OCI-LY1 (cell line): Measurements from ENCODE around the gene FRAS1.
"Not testable (repeated sequence)": the region's sequence is repeated elsewhere in the genome, so short reads cannot be mapped to it uniquely, and the experiment has no call there.

Source experiments
- H2AFZ ChIP-seq: fragments of 200-600 bp; sonication (generic), shearing (Covaris generic); 2 replicates; pipeline ENCODE4 v1.6.0; 2014; ENCODE audit warnings: antibody characterized with exemption, mild to moderate bottlenecking, low read length
- H3F3A ChIP-seq: fragments of 200-600 bp; sonication (generic), shearing (Covaris generic); 2 replicates; pipeline ENCODE4 v1.6.0; 2014; ENCODE audit warnings: mild to moderate bottlenecking, antibody characterized with exemption, low read length, moderate library complexity; ENCODE audit not compliant: insufficient read depth
- H3K27ac ChIP-seq: fragments of 200-600 bp; sonication (generic); 2 replicates; pipeline ENCODE4 v1.5.1; 2014; ENCODE audit warnings: low read length, mixed run types, mild to moderate bottlenecking, low read depth; ENCODE audit not compliant: poor library complexity, severe bottlenecking
- H3K27me3 ChIP-seq: fragments of 200-600 bp; sonication (generic); 2 replicates; pipeline ENCODE4 v1.6.0; 2014; ENCODE audit warnings: antibody characterized with exemption, mild to moderate bottlenecking, low read length, moderate library complexity; ENCODE audit not compliant: insufficient read depth
- H3K36me3 ChIP-seq: fragments of 200-600 bp; sonication (generic); 2 replicates; pipeline ENCODE4 v1.6.1; 2014; ENCODE audit warnings: mild to moderate bottlenecking, antibody characterized with exemption, low read length, moderate library complexity, mixed read lengths; ENCODE audit not compliant: insufficient read depth
- H3K4me1 ChIP-seq: fragments of 200-600 bp; sonication (generic); 2 replicates; pipeline ENCODE4 v1.5.1; 2014; ENCODE audit warnings: mild to moderate bottlenecking, low read length, moderate library complexity; ENCODE audit not compliant: insufficient read depth, severe bottlenecking
- H3K4me2 ChIP-seq: fragments of 200-600 bp; sonication (generic), shearing (Covaris generic); 2 replicates; pipeline ENCODE4 v1.6.1; 2014; ENCODE audit warnings: low read length
- H3K4me3 ChIP-seq: fragments of 200-600 bp; sonication (generic); 2 replicates; pipeline ENCODE4 v1.5.1; 2014; ENCODE audit warnings: low read length, low read depth, mild to moderate bottlenecking, mixed read lengths; ENCODE audit not compliant: poor library complexity, severe bottlenecking
- H3K79me2 ChIP-seq: fragments of 200-600 bp; shearing (Covaris generic); 2 replicates; pipeline ENCODE4 v1.6.1; 2016; ENCODE audit warnings: mixed run types, low read length, mixed read lengths; ENCODE audit not compliant: insufficient read depth
- H3K9ac ChIP-seq: fragments of 200-600 bp; sonication (generic), shearing (Covaris generic); 2 replicates; pipeline ENCODE4 v1.6.1; 2014; ENCODE audit warnings: mild to moderate bottlenecking, low read length, mixed read lengths
- H3K9me2 ChIP-seq: fragments of 200-600 bp; sonication (generic), shearing (Covaris generic); 2 replicates; pipeline ENCODE4 v1.6.1; 2014; ENCODE audit warnings: low read depth, mild to moderate bottlenecking, low read length, mixed read lengths
- H3K9me3 ChIP-seq: fragments of 200-600 bp; shearing (Covaris generic); 2 replicates; pipeline ENCODE4 v1.6.1; 2014; ENCODE audit warnings: low read length, mixed read lengths
- H4K20me1 ChIP-seq: fragments of 200-600 bp; sonication (generic), shearing (Covaris generic); 2 replicates; pipeline ENCODE4 v1.6.0; 2016; ENCODE audit warnings: mild to moderate bottlenecking, low read length; ENCODE audit not compliant: insufficient read depth
- EZH2 ChIP-seq: fragments of 200-600 bp; sonication (generic), shearing (Covaris generic); IDR thresholded peaks from 2 replicates; pipeline ENCODE4 v1.8.0; 2017; ENCODE audit warnings: borderline replicate concordance, mixed run types, mild to moderate bottlenecking, antibody characterized with exemption, low read length, moderate library complexity, mixed read lengths
- TF ChIP-seq, protein P1 (sequence below): fragments of 200-600 bp; sonication (generic), shearing (Covaris generic); IDR thresholded peaks from 2 replicates; pipeline ENCODE4 v1.5.1; 2017; ENCODE audit warnings: mild to moderate bottlenecking, antibody characterized with exemption, low read length, moderate library complexity, mixed read lengths

The FRAS1 gene

DNA sequence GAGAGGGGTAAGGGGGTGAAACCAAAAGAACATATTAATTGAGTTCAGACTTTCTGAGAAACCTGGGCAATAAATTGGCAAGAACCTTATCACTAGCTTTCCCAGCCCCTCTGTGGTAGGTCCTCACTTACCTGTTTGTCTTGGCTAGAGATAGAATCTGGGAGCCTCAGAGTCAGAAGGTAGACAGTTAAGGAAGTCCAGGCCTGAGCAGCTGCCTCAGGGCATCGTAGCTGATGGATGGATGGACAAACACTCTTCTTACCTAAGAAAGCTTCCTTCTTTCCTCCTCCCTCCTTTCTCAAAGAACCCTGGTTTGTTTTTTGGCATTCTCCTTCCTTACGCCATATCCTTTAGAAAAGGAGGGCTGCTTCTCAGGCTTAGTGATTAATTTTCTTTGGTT, 24.4 kb downstream of the FRAS1 start:
- H3K27me3 ChIP-seq, result no peaks in the 10 kb centered on the region
- H3K9me2 ChIP-seq, result no peaks in the 10 kb centered on the region
- H3K4me2 ChIP-seq, result no peak overlapping the region
- no peak overlapping the region for H3K9ac ChIP-seq
- H3K79me2 ChIP-seq, result no peaks in the 10 kb centered on the region
- no peak overlapping the region for H2AFZ ChIP-seq
- H3K4me1 ChIP-seq, result no peaks in the 10 kb centered on the region
- no peak overlapping the region for H3K4me3 ChIP-seq
- no peaks in the 10 kb centered on the region for H3K9me3 ChIP-seq
- H3K36me3 ChIP-seq, result no peaks in the 10 kb centered on the region
- no peak overlapping the region for H3K27ac ChIP-seq
- H3F3A ChIP-seq, result no peaks in the 10 kb centered on the region
- no peaks in the 10 kb centered on the region for H4K20me1 ChIP-seq
- TF ChIP-seq, protein P1, sequence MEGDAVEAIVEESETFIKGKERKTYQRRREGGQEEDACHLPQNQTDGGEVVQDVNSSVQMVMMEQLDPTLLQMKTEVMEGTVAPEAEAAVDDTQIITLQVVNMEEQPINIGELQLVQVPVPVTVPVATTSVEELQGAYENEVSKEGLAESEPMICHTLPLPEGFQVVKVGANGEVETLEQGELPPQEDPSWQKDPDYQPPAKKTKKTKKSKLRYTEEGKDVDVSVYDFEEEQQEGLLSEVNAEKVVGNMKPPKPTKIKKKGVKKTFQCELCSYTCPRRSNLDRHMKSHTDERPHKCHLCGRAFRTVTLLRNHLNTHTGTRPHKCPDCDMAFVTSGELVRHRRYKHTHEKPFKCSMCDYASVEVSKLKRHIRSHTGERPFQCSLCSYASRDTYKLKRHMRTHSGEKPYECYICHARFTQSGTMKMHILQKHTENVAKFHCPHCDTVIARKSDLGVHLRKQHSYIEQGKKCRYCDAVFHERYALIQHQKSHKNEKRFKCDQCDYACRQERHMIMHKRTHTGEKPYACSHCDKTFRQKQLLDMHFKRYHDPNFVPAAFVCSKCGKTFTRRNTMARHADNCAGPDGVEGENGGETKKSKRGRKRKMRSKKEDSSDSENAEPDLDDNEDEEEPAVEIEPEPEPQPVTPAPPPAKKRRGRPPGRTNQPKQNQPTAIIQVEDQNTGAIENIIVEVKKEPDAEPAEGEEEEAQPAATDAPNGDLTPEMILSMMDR, result no peak
- no peak for TF ChIP-seq EZH2

DNA sequence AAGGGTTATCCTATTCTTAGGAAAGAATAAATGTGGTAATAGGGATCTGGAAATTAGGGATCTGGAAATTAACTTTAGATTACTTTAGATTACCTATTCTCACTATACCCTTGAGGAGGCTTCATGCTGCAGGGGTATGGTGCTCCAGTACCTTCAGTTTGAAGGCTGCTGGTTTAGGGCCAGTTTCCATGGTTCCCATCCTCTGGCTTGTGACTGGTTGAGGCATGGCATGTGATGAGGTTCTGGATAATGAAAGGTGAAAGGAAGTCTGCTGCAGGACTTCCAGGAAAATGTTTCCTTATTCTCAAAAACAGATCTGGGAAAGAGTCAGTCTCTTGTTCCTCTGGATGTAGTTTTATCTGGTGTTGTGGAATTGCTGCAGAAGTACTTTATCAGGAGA, 25.9 kb downstream of the FRAS1 start:
- Histone ChIP-seq H3K27ac (no peak overlapping the region), H3K79me2 (no peaks in the 10 kb centered on the region), H3K36me3 (no peaks in the 10 kb centered on the region), H3K9me2 (no peaks in the 10 kb centered on the region), H3K9me3 (no peaks in the 10 kb centered on the region), H3F3A (no peaks in the 10 kb centered on the region), H3K4me3 (no peak overlapping the region), H2AFZ (no peak overlapping the region), H3K4me1 (no peaks in the 10 kb centered on the region), H3K27me3 (no peaks in the 10 kb centered on the region), H4K20me1 (no peaks in the 10 kb centered on the region), H3K4me2 (no peak overlapping the region), H3K9ac (no peak overlapping the region)
- no peak for TF ChIP-seq EZH2
- TF ChIP-seq, protein P1, result no peak

DNA sequence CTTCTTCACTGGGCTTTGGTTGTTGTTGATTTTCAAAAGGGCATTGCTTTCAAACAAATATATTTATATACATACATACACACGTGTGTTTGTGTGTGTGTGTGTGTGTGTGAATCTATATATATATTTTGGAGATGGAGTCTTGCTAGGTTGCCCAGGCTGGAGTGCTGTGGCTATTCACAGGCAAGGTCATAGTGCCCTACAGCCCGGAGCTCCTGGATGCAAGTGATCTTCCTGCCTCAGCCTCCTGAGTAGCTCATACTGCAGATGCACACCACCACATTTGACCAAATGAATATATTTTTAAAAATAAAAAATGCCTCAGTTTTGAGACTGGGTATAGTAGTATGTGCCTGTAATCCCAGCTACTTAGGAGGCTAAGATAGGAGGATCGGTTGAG, 34.4 kb downstream of the FRAS1 start:
- Histone ChIP-seq H3K4me1 (no peaks in the 10 kb centered on the region), H3K79me2 (no peaks in the 10 kb centered on the region), H3K36me3 (no peaks in the 10 kb centered on the region), H3F3A (no peaks in the 10 kb centered on the region), H3K9ac (no peak overlapping the region), H2AFZ (no peak overlapping the region), H3K27me3 (no peaks in the 10 kb centered on the region), H4K20me1 (no peaks in the 10 kb centered on the region), H3K4me2 (no peak overlapping the region), H3K4me3 (no peak overlapping the region), H3K9me3 (no peaks in the 10 kb centered on the region), H3K9me2 (no peaks in the 10 kb centered on the region), H3K27ac (no peak overlapping the region)
- TF ChIP-seq, protein P1, result no peak

DNA sequence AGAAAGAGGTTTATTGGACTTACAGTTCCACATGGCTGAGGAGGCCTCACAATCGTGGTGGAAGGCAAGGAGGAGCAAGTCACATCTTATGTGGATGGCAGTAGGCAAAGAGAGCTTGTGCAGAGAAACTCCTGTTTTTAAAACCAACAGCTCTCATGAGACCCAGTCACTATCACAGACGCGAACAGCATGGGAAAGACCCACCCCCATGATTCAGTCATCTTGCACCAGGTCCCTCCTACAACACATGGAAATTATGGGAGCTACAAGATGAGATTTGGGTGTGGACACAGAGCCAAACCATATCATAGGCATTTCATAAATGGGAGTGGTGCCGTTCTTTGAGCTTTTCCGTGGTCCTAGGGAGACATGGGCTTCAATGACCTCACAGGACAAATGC, 35.2 kb downstream of the FRAS1 start:
- not testable (repeated sequence) for H3K9me2 ChIP-seq, H3K4me1 ChIP-seq, H3K79me2 ChIP-seq, H3K9me3 ChIP-seq, H3K9ac ChIP-seq, H3K27ac ChIP-seq, H3F3A ChIP-seq, H3K4me2 ChIP-seq, H3K4me3 ChIP-seq, H4K20me1 ChIP-seq, H3K27me3 ChIP-seq, H2AFZ ChIP-seq, H3K36me3 ChIP-seq
